Measurements from ENCODE around the gene IL22RA1.
A peak's percentile ranks its signal among the peaks of the same experiment; 100 is the strongest.

The IL22RA1 gene

DNA sequence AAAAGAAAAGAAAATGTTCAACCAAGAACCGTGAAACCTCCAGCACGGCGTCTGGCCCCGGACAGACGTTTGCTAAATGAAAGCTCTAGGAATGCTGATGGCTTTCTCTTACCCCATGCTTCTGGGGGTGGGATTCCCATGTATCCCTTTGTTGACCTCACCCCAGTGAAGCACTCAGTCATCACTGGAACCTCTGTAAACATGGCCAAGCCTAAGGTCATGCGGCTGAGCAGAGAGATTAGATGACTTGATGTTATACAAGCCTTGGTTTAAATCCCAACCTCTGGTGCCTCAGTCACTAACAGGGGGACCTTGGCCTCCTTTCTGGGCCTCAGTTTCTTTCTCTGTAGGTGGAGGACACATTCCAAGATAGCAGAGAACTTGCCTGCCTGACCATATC is 28.2 kb downstream of the IL22RA1 start:
- DNase-seq (ENCODE audit: low spot score): no peak

DNA sequence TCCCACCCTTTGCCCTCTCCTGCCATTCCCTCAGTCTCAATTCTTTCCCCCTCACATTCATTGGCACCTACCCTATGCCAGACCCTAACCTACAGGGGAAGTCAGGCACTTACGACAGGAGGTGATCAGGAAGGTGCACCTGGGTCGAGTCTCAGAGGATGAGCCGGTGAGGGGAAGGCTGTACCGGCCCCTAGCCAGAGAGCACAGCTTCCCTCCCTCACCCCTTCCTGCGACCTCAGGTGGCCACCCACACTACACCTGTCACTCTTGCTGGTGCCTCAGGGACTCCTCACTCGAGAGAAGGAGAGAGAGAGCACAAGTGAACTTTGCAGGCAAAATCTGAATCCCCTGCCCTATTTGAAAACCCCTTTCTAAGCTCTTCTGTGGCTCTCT is 29.3 kb downstream of the IL22RA1 start:
- DNase-seq (ENCODE audit: low spot score): no peak

DNA sequence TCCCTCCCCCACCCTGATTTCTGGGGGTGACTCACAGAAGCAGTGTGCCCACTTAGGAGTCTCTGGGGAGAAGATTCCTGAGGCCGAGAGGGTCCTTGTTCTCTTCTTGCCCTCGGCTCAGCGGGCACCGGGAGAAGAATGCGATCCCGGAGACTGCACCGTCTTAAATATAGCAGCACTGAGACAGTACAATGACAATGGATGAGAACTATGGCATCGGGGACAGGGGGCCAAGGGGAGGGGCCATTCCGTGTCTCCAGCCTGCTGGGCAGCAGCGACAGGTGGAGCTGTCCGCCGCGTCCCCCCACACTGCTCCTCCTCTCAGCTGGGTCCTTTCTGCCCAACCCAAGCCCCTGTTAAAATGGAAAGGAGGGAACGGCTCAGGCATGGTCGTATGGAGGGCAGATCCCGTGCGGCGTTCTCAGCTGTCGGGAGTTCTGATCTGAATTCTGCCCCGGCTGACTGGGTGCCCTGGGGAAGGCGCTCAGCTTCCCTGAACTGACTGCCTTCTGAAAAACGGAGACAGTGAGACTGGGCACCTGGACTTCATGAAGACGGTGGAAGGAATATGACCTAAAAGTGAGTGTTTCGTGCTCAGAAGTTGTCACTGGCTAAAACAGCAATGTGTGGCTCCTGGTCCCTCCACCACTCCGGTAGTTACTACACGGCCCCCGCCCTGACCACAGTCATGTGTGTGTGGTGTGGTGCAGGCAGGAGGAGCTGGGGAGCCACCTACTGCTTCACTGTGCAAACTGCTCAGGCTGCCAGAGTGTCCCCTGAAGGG is 30.8 kb downstream of the IL22RA1 start, which contains the start of gene MYOM3:
Gene MYOM3 (minus strand): TSS at position 140 of the 784 bp plus-strand sequence. CDS start 3,499 bp downstream, outside the sequence.
- DNase-seq (ENCODE audit: low spot score): peak; percentile 74

DNA sequence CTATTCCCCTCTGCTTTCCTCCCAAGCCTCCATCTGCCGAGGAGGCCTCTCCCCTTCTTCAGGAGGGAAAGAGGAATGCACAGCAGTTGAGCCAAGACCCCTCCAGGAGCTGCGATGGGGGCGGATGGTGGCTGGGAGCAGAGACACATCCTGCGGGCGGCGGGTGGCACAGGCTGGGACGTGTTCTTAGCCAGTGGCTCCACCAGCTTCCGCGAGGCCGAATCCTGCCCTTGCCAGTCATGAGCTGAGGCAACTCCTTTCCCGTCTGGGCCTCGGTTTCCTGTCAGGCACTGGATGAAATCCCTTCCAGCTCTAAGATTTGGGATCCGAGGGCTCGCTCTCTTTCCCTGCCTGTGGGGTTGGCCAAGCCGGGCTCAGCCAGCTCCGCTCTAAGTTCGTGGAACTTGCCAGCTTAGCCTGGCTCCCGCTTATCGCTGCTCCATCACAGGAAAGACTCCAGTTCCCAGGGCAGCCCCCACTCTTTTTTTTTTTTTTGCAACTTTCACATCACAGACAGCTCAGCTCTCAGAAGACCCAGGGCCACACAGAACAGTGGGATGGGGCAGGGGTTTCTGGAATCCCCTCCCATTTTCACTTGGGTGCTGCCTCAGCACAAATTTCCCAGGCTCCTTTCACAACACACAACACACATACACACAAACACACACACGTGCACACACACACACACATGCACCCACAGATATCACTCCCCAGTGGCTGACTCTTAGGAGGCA is 31.5 kb downstream of the IL22RA1 start:
- DNase-seq (ENCODE audit: low spot score): no peak

DNA sequence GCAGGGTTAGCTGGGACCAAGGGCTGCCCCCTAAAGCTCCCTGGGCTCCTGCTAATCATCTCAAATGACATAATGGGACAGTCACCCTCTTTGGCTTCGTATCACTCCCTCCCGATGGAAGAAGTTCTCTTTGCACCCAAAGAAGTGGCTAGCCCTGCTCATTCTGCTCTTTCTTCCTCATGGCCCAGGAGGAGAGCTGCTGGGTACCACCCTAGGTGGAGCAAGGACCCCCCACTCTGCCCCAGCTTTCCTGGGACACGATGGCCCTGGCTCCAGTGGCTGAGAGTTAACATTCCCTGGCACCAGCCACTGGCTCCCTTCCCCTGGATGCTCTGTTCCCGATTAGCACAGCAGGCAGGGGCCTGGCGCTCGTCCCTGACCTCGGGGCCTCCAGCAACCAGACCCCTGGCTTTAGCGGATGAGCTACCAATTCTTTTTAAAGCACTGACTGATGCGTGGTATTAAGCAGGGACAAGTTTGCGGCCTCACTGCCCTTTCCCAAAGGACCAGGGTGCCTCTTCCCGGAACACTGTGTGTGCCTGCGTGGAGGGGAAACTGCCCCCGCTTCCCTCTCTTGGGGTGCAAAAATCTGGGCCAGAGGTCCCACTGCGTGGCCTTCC is 32.2 kb downstream of the IL22RA1 start:
- DNase-seq (ENCODE audit: low spot score): no peak

DNA sequence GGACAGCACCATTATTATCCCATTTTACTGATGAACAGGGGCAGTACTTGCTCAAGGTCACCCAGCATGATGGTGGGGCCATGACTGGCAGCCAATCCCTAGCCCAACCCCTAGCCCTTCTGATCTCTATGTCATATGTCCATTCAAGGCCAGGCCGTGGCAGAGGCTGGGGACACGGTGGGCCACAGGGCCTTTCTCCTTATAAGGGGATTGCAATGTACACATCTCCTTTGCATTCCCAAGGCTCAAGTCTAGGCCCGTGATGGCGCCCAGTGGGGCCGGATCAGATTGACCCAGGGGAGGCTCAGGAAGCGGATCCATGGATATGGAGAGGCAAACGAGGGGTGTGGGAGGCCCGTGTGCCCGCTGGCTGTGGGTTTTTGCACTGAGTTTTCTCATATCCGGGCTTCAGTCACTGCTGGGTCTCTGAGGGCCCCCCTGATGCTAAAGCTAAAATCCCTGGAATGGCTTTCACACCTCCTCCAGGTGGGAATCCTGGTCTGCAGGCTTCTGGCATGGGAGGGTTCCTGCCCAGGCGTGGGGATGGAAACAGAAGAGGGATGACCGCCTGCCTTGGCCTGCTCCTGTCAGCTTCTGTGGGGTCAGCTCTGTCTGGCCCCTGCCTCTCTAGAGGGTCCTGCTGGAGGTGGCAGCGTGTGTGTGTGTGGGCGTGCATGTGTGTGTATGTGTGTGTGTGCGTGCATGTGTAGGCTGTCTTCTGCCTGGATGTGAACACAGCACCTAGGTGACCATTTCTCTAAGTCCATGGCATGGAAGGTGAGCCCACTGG is 33.1 kb downstream of the IL22RA1 start:
- DNase-seq (ENCODE audit: low spot score): no peak

DNA sequence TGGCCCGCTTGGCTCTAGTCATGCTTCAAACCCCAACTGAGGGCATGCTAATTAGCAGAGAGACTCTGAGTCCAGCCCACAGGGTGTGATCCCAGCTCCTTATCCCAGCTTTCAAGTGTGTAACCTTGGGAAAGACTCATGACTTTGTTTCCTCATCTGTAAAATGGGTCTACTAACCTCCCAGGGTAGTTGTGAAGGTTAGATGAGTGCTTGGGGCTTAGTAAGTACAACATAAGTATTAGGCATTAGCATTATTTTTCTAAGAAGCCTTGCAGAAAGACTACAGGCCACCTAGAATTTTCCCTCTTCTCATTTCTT is 33.8 kb downstream of the IL22RA1 start:
- DNase-seq (ENCODE audit: low spot score): no peak

DNA sequence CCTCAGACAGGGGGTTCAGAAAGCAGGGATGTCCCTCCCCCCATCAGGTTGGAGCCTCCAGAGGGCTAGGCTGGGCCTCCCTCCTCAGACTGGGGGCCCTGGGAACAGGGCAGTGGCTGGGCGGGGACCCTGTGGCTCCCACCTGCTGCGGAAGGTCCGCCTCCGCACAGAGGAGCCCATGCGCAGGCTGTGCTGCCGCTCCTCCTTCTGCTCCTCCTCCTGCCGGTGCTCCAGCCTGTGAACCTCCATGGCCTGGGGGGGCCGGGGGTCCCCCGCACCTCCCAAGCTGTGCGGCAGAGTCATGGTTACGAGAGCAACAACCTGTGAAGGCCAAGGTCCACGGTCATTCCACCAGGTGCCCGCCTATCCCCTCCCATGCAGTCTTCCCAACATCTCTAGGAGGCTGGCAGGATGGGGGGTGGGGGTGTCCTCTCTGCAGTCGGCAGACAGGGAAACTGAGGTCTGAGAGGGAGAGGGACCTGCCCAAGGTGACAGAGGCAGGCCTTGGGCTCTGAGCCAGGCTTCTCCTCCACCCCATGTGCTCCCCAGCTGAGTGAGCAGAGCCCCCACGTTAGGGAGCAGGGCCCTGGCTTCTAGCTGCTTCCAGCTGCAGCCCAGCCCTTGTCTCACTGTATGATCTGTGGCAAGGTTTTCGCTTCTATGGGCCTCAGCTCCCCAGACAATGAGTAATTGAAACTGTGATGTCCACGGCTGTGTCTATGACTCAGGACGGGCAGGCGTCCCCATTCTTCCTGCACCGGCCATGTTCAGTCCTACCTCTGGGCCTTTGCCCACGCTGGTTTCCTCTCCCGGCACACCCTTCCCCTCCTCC is 34.4 kb downstream of the IL22RA1 start:
- no peak for DNase-seq (ENCODE audit: low spot score)

DNA sequence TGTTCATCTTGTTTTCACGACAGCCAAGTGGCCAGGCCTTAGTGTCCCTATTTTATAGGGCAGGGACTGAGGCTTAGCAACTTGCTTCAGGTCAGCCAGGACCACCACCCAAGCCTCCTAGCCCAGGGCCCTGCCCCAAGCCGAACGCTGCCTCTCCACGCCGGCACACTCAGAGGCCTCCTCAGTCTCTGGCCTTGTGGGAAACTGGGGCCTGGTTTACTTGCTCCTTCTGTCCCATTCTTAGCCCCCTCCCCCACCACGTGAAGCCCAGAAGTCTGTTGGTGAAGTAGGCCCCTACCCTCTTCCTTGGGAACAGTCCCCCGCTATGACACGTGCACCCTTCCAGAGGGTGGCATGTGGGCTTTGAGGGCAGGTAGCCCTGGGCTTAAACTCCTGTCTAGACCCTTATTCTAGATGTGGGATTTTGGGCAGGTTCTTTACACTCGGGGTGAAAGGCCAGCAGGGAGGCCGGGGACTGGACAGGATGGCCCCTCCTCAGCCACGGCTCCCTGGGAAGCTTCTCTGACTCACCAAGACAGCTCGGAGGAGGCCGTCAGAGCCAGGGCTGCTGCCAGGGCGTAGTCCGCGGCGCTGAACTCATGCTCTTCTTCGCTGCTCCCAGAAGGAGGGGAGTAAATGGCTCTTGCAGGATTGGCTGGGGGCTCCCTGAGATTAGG is 35.3 kb downstream of the IL22RA1 start:
- DNase-seq (ENCODE audit: low spot score): no peak

DNA sequence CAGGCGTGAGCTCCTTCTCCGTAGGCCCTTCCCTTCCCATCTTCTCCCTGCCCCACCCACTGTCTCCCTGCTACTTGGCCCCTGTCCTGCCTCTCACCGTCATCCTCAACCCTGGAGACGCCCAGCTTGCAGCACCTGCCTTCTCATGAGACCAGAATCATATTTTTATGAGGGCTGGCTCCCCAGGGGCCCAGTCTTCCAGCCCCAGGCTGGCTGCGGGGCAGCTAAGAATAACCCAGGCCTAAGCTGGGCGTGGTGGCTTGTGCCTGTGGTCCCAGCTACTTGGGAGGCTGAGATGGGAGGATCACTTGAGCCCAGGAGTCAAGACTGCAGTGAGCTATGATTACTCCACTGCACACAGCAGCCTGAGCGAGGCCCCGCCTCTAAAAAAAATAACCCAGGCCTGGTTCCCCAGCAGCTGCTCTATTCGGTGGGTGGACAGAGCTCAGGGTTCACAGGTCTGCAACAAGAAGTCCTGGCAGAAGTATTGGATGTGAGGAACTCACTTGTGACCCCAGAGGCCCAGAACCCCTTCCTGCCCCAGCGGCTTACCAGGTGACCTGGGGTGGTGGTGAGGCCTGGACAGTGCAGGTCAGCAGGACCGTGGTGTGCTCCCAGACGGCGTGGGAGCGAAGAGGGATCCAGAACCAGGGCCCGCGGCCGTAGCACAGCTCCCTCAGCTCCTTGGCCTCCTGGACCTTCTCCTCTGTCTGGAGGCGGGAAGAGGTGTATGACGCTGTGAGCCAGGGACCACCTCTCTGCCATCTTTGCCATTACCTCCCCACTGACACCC is 37.4 kb downstream of the IL22RA1 start:
- DNase-seq (ENCODE audit: low spot score): no peak

DNA sequence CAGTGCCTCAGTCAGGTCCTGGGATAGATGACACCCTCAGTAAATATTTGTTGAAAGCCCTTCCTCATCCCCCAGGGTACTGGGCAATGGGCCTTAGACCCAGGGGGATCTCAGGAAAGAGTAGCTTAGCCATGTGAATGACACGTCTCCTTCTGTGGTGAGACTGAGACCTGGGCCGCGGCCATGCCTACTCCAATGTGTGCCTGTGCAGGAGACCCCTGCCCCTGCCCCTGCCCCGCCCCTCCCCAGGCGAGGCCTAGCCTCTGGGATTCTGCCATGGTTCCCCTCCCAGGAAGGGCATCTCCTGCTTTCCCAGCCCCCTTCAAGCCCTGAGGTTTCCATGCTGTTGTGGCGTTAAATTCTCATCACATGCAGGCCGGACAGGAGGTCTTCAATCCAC is 38.1 kb downstream of the IL22RA1 start:
- no peak for DNase-seq (ENCODE audit: low spot score)

DNA sequence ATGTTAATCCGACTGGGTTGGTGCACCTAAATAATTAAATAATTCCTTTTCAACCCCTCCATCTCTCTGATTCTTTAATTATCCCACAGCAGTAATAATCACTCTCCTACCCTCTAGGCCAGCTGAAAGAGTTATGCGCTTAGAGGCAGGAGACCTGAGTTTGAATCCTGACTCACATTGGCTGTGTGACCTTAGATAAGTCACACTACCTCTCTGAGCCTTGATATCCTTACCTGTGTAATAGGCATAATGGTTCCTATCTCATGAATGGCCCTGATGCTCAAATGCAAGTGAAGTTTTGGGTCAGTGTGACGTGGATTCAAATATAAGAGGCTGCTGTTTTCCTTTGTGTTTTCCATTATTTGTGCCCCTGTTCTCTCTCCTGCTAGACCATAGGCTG is 39.1 kb downstream of the IL22RA1 start:
- DNase-seq (ENCODE audit: low spot score): no peak

DNA sequence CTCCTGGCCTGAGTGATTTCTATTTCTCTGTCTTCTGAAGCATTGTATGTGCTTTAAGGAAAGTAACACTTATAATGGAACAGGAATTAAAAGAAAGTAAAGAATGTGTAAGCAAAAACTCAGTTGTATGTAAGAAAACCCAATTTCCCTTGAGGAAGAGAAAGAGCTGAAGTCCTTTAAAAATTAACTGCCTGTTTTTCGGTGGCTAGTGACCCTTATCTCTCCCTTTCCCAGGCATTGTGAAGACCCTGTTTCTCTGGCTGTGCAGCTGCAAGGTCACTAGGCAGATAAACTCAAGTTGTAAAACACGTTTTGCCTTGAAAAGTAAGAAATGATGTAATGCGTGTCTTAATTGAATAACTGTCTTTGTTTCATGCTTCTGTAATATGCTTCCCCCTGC is 39.5 kb downstream of the IL22RA1 start:
- no peak for DNase-seq (ENCODE audit: low spot score)

DNA sequence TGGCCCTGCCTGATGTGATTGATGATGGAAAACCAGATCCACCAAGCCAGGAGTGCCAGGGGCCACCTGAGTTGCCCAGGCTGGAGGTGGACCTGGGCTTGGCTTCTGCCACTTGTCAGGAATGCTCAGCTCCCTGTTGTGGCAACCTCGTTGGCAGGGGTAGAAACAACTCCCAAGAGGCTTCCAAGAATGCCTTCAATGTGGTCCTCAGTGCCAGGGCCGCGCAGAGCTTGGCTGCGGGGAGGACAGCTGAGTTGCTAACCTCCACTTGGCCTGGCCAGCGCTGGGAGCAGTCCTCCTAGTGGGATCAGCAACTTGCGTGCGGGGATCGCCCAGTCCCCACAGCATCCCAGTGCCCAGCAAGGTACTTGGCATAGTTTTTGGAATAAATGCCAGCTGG is 40.0 kb downstream of the IL22RA1 start:
- DNase-seq (ENCODE audit: low spot score): no peak

DNA sequence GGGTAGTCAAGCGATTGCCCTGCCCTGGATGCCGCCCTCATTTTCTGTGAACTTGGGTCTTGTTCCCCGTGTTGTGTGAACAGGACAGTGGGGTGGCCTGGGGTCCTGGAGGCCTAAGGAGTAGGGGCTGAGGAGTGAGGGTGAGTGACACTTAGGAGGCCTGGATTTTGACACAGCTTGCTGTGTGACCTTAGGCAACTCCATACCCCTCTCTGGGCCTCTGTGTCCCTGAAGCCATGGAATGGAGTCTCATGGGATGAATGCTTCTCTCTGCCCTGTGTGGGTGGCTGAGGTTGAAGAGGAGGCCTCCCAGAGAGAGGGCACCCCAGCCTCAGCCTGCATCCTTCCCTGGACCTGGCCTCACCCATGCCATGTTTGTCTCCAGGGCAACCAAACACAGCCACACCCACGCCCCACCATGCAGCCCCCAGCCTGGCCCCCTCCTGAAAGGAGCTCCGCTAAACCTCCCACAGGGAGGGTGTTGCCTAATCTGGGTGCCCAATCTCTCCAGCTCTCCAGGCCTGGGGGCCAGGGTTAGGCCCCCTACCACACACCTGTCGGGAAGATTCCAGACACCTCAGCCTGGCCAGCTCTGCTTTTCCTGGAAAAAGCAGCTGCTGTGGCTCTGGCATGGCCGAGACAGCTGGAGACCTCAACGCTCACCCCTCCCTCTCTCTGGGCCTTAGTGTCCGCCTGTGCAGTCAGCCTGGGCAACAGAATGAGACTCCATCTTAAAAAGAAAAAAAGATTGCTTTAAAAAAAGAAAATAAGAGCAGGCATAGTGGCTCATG is 40.9 kb downstream of the IL22RA1 start:
- no peak for DNase-seq (ENCODE audit: low spot score)

DNA sequence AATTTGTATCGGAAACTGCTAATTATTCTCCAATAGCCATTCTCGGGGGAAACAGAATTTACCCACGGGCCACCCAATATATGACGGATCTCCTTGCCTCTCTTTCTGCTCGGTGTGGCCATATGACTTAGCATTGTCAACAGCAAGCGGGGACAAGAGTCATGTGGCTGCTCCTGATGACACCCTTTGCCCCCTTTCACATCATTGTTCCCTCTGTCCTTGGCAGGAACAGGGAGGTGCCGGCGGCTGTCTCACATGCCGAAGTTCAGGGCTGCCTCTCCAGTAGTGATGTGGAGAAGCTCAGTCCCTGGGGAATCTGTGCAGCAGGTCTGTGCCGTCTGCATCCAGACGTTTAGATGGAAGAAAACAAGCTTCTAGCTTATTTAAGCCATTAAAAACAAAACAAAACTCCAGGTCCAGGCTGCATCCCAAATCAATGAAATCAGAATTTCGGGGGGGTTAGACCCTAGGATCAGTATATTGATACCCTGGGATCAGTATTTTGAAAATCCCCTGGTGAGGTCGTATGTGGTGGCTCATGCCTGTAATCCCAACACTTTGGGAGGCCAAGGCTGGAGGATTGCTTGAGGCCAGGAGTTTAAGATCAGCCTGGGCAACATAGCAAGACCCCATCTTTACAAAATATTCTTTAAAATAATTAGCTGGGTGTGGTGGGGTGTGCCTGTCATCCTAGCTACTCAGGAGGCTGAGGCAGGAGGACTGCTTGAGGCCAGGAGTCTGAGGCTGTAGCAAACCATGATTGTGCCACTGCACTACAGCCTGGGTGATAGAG is 41.8 kb downstream of the IL22RA1 start:
- DNase-seq (ENCODE audit: low spot score): no peak

DNA sequence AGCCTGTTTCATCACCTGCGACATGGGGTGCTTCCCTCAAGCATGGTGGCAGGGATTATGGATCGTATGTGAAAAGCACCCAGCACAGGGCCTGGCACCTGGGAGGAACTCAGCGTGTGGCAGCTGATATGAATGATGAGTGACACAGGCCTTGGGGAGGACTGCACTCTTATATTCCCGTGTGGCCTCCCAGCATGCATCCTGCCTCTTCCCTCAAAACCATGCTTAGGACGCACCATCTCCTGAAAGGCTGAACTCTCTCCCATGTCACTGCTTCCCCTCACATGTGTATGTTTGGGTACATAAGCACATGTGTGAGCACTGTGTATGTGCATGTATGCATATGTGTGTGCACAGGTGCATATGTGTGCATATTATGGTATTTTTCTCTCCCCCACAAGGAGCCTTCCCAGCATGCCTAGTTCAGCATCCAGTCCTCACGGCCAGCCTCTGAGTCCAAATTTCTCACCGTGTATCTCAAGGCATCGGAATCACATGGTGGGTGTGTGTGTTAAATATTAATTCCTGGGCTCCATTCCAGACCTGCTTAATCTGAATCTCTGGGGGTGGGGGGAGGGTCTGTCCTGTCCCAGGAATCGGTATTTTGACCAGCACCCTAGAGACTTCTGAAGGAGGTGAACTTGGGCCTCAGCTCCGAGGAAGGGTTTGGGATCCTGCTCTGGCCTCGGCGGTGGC is 43.8 kb downstream of the IL22RA1 start:
- DNase-seq (ENCODE audit: low spot score): no peak

DNA sequence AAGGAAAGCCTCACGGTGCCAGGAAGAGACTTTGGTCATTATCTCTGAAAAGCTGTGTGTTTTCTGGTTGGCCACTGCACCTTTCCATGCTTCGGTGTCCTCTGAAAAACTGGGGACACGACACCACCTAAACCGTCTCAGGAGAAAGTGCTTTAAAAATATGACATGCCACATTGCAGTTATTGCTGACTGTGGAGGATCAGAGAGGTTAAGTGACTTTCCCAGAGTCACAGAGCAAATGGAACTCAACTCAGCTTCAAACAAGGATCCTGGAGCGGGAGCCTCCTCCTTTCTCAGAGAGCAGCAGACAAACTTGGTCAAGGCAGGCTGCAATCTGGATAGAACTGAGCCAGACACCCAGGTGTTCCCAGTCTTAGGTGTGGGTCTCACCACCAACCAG is 44.8 kb downstream of the IL22RA1 start:
- DNase-seq (ENCODE audit: low spot score): no peak
